DND-41 (cell line): ENCODE data around the gene CNNM2.

Experiments
- ATAC-seq: fragments of 200-7000 bp; cut with Tn5 transposase; 3 replicates; pipeline ENCODE4 v1.9.1; 2021; ENCODE audit warnings: low read depth; ENCODE audit not compliant: insufficient read depth
- DNase-seq: peaks from one replicate; pipeline ENCODE4 v3.0.0-alpha.2; 2020
- H2AFZ ChIP-seq: 2 replicates; pipeline ENCODE4 v1.6.0; 2012; ENCODE audit warnings: low read depth, low read length
- H3K27ac ChIP-seq: 2 replicates; pipeline ENCODE4 v1.5.1; 2012; ENCODE audit warnings: low read length, inconsistent platforms
- H3K27me3 ChIP-seq: fragments of 200-600 bp; sonication (generic); 2 replicates; pipeline ENCODE4 v1.6.0; 2012; ENCODE audit warnings: low read length, mild to moderate bottlenecking, inconsistent platforms; ENCODE audit not compliant: insufficient read depth, poor library complexity
- H3K36me3 ChIP-seq: 2 replicates; pipeline ENCODE4 v1.5.1; 2012; ENCODE audit warnings: low read length, inconsistent platforms; ENCODE audit not compliant: insufficient read depth
- H3K4me1 ChIP-seq: 2 replicates; pipeline ENCODE4 v1.5.1; 2012; ENCODE audit warnings: mild to moderate bottlenecking, low read length; ENCODE audit not compliant: insufficient read depth
- H3K4me2 ChIP-seq: 2 replicates; pipeline ENCODE4 v1.6.0; 2012; ENCODE audit warnings: mild to moderate bottlenecking, moderate library complexity, low read length, inconsistent platforms; ENCODE audit not compliant: insufficient read depth
- H3K4me3 ChIP-seq, 2 experiments: fragments of 200-600 bp in 1 of 2; shearing (Covaris generic) in 1 of 2; 2 replicates each; pipeline ENCODE4 v1.5.1; 2012 to 2016; ENCODE audit warnings: inconsistent platforms in 2 of 2, low read length in 2 of 2, mild to moderate bottlenecking in 2 of 2, low read depth in 1 of 2, moderate library complexity in 1 of 2
- H3K79me2 ChIP-seq: 2 replicates; pipeline ENCODE4 v1.6.0; 2012; ENCODE audit warnings: low read length, inconsistent platforms; ENCODE audit not compliant: insufficient read depth
- H3K9ac ChIP-seq: 2 replicates; pipeline ENCODE4 v1.6.0; 2012; ENCODE audit warnings: low read depth, mild to moderate bottlenecking, inconsistent platforms, low read length, moderate library complexity
- H3K9me3 ChIP-seq: 2 replicates; pipeline ENCODE4 v1.5.1; 2012; ENCODE audit warnings: low read length, moderate library complexity, mild to moderate bottlenecking, inconsistent platforms; ENCODE audit not compliant: insufficient read depth, severe bottlenecking
- H4K20me1 ChIP-seq: 2 replicates; pipeline ENCODE4 v1.6.0; 2012; ENCODE audit warnings: low read length; ENCODE audit not compliant: insufficient read depth
- CTCF ChIP-seq: IDR thresholded peaks from 2 replicates; pipeline ENCODE4 v1.5.1; 2012; ENCODE audit warnings: borderline replicate concordance, low read length, moderate library complexity, mild to moderate bottlenecking; ENCODE audit not compliant: poor library complexity, severe bottlenecking; ENCODE audit errors: extremely low read depth
- EZH2 ChIP-seq: IDR thresholded peaks from 3 replicates; pipeline ENCODE4 v1.6.1; 2012; ENCODE audit warnings: borderline replicate concordance, low read depth, mild to moderate bottlenecking, moderate library complexity, low read length, inconsistent platforms; ENCODE audit not compliant: severe bottlenecking

The CNNM2 gene

DNA sequence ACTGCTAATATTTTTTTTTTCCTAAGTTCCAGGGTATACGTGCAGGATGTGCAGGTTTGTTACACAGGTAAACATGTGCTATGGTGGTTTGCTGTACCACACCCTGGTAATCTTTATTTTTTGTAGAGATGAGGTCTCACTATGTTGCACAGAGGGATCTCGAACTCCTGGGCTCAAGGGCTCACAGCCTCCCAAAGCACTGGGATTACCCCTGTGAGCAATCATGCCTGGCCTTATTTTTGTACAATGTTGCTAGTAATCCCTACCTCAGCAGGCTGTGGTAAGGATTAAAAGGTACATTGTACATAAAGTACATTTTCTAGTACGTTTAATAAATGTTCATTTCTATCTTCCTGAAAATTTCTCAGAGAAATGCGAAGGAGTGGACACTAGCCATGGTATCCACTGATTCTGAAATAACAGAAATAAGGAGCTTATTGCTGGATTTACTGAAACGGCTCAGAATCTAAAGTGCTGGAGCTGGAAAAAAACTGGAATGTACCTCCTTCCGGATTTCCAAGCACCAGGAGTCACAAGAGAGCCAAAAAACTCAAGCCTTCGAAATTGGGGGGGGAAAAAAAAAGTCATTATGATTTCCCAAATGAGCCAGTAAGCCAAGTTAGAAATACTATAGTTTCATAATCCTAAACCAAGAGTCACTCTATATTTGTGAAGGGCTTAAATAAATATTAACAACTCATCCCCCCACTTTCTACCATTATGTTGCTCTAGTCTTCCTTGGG is 205.4 kb downstream of the CNNM2 start:
- Histone ChIP-seq H3K4me2 (no peak overlapping the region), H3K27ac (no peak overlapping the region), H3K9me3 (no peaks in the 10 kb centered on the region), H3K79me2 (peaks cover 58% of the 10 kb centered on the region), H3K4me3 (no peak overlapping the region), H3K9ac (no peak overlapping the region), H4K20me1 (peaks cover 8% of the 10 kb centered on the region), H2AFZ (no peak overlapping the region), H3K27me3 (no peaks in the 10 kb centered on the region), H3K36me3 (peaks cover 15% of the 10 kb centered on the region), H3K4me1 (peaks cover 5% of the 10 kb centered on the region; the same call in 1 of the 2 replicates)
- no peak for ATAC-seq
- DNase-seq = no peak
- TF ChIP-seq CTCF = no peak
- no peak for TF ChIP-seq EZH2

DNA sequence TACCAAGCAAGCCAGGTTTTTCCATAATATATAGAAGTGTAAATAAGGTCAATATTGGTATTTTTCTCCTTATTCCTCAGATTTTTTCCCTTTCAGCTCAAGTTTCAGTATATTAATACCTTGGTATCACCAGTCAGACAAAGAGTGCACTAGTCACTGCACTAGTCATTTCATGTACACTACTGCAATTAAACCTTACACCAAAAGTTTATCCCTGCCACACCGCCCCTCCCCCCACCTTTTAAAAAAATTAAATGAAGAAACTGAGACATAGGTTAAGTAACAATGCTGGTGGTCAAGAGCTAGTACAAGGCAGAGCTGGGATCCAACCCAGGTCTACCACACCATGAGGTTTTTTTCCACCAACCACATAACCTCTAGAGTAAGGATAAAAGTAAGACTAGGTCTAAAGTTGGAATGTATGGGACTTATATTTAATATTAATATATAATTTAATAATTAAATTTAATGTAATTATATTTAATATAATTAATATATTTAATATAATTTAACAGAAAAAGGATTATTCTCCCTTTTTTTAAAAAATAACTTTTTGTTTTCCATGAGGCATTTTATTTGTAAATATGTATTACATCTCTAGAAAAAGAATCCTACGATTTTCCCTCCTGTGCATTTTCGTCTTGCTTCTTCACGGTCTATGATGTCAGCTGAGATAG is 206.5 kb downstream of the CNNM2 start:
- peaks cover 54% of the 10 kb centered on the region for H3K79me2 ChIP-seq
- peaks cover 15% of the 10 kb centered on the region for H3K36me3 ChIP-seq
- peaks cover 8% of the 10 kb centered on the region for H4K20me1 ChIP-seq
- H3K27me3 ChIP-seq = no peaks in the 10 kb centered on the region
- H3K27ac ChIP-seq = no peak overlapping the region
- H3K4me1 ChIP-seq = peaks cover 5% of the 10 kb centered on the region; the same call in 1 of the 2 replicates
- H3K9ac ChIP-seq = no peak overlapping the region
- H3K9me3 ChIP-seq = no peaks in the 10 kb centered on the region
- no peak overlapping the region for H2AFZ ChIP-seq
- no peak overlapping the region for H3K4me2 ChIP-seq
- no peak for DNase-seq
- no peak overlapping the region for H3K4me3 ChIP-seq
- TF ChIP-seq CTCF = no peak
- TF ChIP-seq EZH2 = no peak
- no peak for ATAC-seq

DNA sequence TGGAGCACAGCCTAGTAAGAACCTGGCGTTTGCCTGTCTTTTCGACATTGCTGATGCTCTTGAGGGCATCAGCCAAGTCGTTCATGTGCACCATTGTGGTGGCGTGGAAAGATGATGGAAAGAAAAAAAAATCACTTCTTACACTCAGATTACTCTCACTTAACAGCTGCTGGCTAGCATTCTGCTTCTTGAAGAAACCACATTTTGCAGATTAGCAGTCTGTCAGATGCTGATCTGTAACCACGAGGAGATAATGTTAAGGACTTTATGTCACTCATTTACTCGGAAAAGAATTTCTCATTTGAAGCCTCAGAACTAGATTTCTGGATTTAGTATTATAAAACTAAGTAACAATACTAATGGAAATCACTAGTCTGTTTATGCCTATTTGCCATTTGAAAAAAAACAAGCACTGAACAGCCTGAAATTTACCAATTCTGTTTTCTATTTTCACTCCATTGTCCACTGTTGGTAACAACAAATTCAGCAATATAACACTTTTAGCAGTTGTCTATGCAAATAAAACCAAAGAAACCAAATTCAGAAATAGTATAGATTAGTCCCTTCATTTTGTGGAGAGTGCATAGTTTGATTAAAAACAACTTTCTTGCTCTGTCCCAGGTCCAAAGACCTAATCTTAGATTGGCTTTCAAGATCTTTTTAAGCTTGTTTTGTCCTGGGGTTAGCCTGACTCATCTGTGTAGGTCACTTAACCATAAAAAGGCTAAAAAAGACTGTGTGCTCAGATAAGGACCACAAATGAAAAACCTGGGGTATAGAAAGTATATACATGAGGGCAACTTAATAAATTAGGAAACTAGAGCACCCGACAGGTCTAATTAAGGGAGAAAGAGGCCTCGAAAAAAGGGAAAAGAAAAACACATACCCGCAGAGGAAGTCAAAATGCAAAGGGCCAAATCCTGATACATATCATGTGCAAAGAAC is 207.5 kb downstream of the CNNM2 start:
- no peaks in the 10 kb centered on the region for H3K9me3 ChIP-seq
- H3K36me3 ChIP-seq = peaks cover 15% of the 10 kb centered on the region
- H4K20me1 ChIP-seq = peaks cover 8% of the 10 kb centered on the region
- peaks cover 5% of the 10 kb centered on the region; the same call in 1 of the 2 replicates for H3K4me1 ChIP-seq
- H2AFZ ChIP-seq = no peak overlapping the region
- no peak overlapping the region for H3K27ac ChIP-seq
- H3K4me2 ChIP-seq = no peak overlapping the region
- no peak overlapping the region for H3K9ac ChIP-seq
- peaks cover 44% of the 10 kb centered on the region for H3K79me2 ChIP-seq
- no peaks in the 10 kb centered on the region for H3K27me3 ChIP-seq
- DNase-seq (peak; percentile 22), ATAC-seq (peak; percentile 81)
- no peak overlapping the region for H3K4me3 ChIP-seq
- TF ChIP-seq EZH2 = no peak
- no peak for TF ChIP-seq CTCF
